ENCODE data around the gene ZNF653. TPM values are rescaled to one million over a fixed set of nuclear protein-coding genes. Genes with fewer than 3 reads are reported as not detected.
"Not testable (repeated sequence)": the region's sequence is repeated elsewhere in the genome, so short reads cannot be mapped to it uniquely, and the experiment has no call there.

ZNF653 gene
- total and polyA plus RNA-seq, 2 of the 8 experiments (the other 6 are each of a cell fraction or from before 2014, with no cell fraction given): 7.0 to 7.9 TPM

GRCh38 chr19:11433526-11433925, 72.1 kb downstream of the ZNF653 start:
- H4K8ac ChIP-seq (ENCODE audit: extremely low read depth, insufficient read depth, low read length); H3K4me2 ChIP-seq (ENCODE audit: insufficient read depth in 1 of 2, low read depth in 2 of 2, low read length in 2 of 2); H4K5ac ChIP-seq (ENCODE audit: insufficient read length, low read depth, low read length); H3K4ac ChIP-seq (replicated peaks; ENCODE audit: insufficient read length, low read depth, low read length); H2BK5ac ChIP-seq (ENCODE audit: low read depth, low read length); H2BK20ac ChIP-seq (ENCODE audit: low read length); H3K23ac ChIP-seq (ENCODE audit: insufficient read length); H3K9ac ChIP-seq (replicated peaks in 1 of 4; ENCODE audit: extremely low read depth in 1 of 4, low read depth in 3 of 4, low read length in 3 of 4); H3K27ac ChIP-seq (ENCODE audit: low read depth, low read length); DNase-seq (ENCODE audit: low read depth in 1 of 2, low spot score in 2 of 2); H3K9me3 ChIP-seq (ENCODE audit: insufficient read depth in 2 of 2, low read depth in 1 of 2, low read length in 1 of 2); H3K14ac ChIP-seq (ENCODE audit: insufficient read length); H2BK12ac ChIP-seq (ENCODE audit: low read depth, low read length); H2AFZ ChIP-seq (ENCODE audit: low read length); H2BK120ac ChIP-seq (replicated peaks; ENCODE audit: low read depth, low read length); H4K20me1 ChIP-seq (replicated peaks in 1 of 2; ENCODE audit: control insufficient read depth in 1 of 2, insufficient read depth in 2 of 2, low read length in 2 of 2); FAIRE-seq; H3K79me1 ChIP-seq (ENCODE audit: low read depth, low read length); H3K27me3 ChIP-seq (replicated peaks in 1 of 4; ENCODE audit: control insufficient read depth in 3 of 4, extremely low read depth in 1 of 4, insufficient read depth in 3 of 4, low read length in 3 of 4); H3K56ac ChIP-seq (replicated peaks; ENCODE audit: insufficient read length, low read depth, low read length); POLR2A ChIA-PET (ENCODE audit: partially characterized antibody); H3K4me3 ChIP-seq (ENCODE audit: extremely low read depth in 1 of 4, insufficient read depth in 2 of 4, low read depth in 3 of 4, low read length in 4 of 4); H4K91ac ChIP-seq (replicated peaks; ENCODE audit: insufficient read length, low read length); H2AK5ac ChIP-seq (ENCODE audit: low read depth, low read length); H3K18ac ChIP-seq (ENCODE audit: extremely low read depth, low read length); H2BK15ac ChIP-seq (ENCODE audit: low read length); H3K23me2 ChIP-seq (ENCODE audit: low read depth, low read length): not testable (repeated sequence)
- Histone ChIP-seq H3K4me1 (replicated peaks in 1 of 4; ENCODE audit: control insufficient read depth in 3 of 4, insufficient read depth in 4 of 4, low read length in 3 of 4) (peaks cover 0 to 13% (median 7%) of the 10 kb centered on the region in 4 experiments; a peak in 5 of 7 replicates), H3K36me3 (ENCODE audit: control insufficient read depth in 2 of 4, insufficient read depth in 4 of 4, low read length in 3 of 4) (peaks cover 9 to 16% (median 12%) of the 10 kb centered on the region in 4 experiments; a peak in 7 of 8 replicates), H3K79me2 (ENCODE audit: control insufficient read depth in 1 of 2, insufficient read depth in 2 of 2, low read length in 2 of 2) (peaks cover 0 to 16% of the 10 kb centered on the region in 2 experiments; a peak in 2 of 4 replicates)
- CTCF ChIA-PET (ENCODE audit: partially characterized antibody): interaction anchor here (0.8 to 13.0 kb wide), 4 partner anchors 12 to 54 kb away, joined by 3 to 192 read pairs (median 8); partner anchors contain the start of genes EPOR and SWSAP1
- WGBS, 2 experiments (ENCODE audit: extremely low coverage in 1 of 2, insufficient coverage in 1 of 2, insufficient read length in 1 of 2, insufficient replicate concordance in 2 of 2, low coverage in 1 of 2, low lambda C conversion rate in 2 of 2, missing lambda C conversion rate in 1 of 2): 88% methylated on average over 3 of the region's 3 CpGs; no CpG with 5 or more reads in 1 of the 2 experiments

Small RNAs within 50 kb of the gene (microRNA-seq; reads per million reads assigned to microRNA genes)
- gene MIR7974 (ENCODE audit: borderline microRNAs expressed in 2 of 2, borderline number of aligned reads in 2 of 2, borderline replicate concordance in 1 of 2): 0.46 to 1.2 reads per million in 2 experiments

Small RNAs within 50 kb of the gene (small RNA-seq; reads per million reads assigned to genes)
- gene MIR7974 (ENCODE audit: insufficient read depth) (2,153 reads per million, percentile 100 among the genes with 10 or more reads in this experiment), gene RN7SL833P (ENCODE audit: insufficient read depth) (not detected)

Other genes with a start within 250 kb of the ZNF653 start
- gene DOCK6, start 243.3 kb downstream of the ZNF653 start, total RNA-seq (2021; fragmentation: NEBNext Ultra II Directional; extraction: Animal tissue kit (Norgen Biotek cat#: 25700)): 44.1 and 54.7 TPM in 2 replicates
- gene DOCK6, start 243.3 kb downstream of the ZNF653 start, polyA plus RNA-seq (2011; rRNA removed): 25.5 and 48.4 TPM in 2 replicates
- not detected in 2 replicates for gene TSPAN16, start 209.7 kb downstream of the ZNF653 start, total RNA-seq (2021; fragmentation: NEBNext Ultra II Directional; extraction: Animal tissue kit (Norgen Biotek cat#: 25700))
- not detected in 2 replicates for gene TSPAN16, start 209.7 kb downstream of the ZNF653 start, polyA plus RNA-seq (2011; rRNA removed)
- 23.8 and 24.4 TPM in 2 replicates for gene RAB3D, start 166.2 kb downstream of the ZNF653 start, total RNA-seq (2021; fragmentation: NEBNext Ultra II Directional; extraction: Animal tissue kit (Norgen Biotek cat#: 25700))
- 17.8 and 23.3 TPM in 2 replicates for gene RAB3D, start 166.2 kb downstream of the ZNF653 start, polyA plus RNA-seq (2011; rRNA removed)
- 73.5 and 78.2 TPM in 2 replicates for gene TMEM205, start 159.6 kb downstream of the ZNF653 start, total RNA-seq (2021; fragmentation: NEBNext Ultra II Directional; extraction: Animal tissue kit (Norgen Biotek cat#: 25700))
- 423 and 441 TPM in 2 replicates for gene TMEM205, start 159.6 kb downstream of the ZNF653 start, polyA plus RNA-seq (2011; rRNA removed)
- gene CCDC159, start 159.3 kb downstream of the ZNF653 start, total RNA-seq (2021; fragmentation: NEBNext Ultra II Directional; extraction: Animal tissue kit (Norgen Biotek cat#: 25700)): 4.0 and 5.5 TPM in 2 replicates
- gene CCDC159, start 159.3 kb downstream of the ZNF653 start, polyA plus RNA-seq (2011; rRNA removed): 5.4 and 7.1 TPM in 2 replicates
- gene PLPPR2, start 150.4 kb downstream of the ZNF653 start, total RNA-seq (2021; fragmentation: NEBNext Ultra II Directional; extraction: Animal tissue kit (Norgen Biotek cat#: 25700)): 9.5 and 11.7 TPM in 2 replicates
- 7.2 and 14.9 TPM in 2 replicates for gene PLPPR2, start 150.4 kb downstream of the ZNF653 start, polyA plus RNA-seq (2011; rRNA removed)
- gene SWSAP1, start 131.2 kb downstream of the ZNF653 start, total RNA-seq (2021; fragmentation: NEBNext Ultra II Directional; extraction: Animal tissue kit (Norgen Biotek cat#: 25700)): 3.1 and 3.2 TPM in 2 replicates
- 5.1 and 5.2 TPM in 2 replicates for gene SWSAP1, start 131.2 kb downstream of the ZNF653 start, polyA plus RNA-seq (2011; rRNA removed)
- 13.1 and 13.9 TPM in 2 replicates for gene EPOR, start 121.5 kb downstream of the ZNF653 start, total RNA-seq (2021; fragmentation: NEBNext Ultra II Directional; extraction: Animal tissue kit (Norgen Biotek cat#: 25700))
- 23.4 and 32.3 TPM in 2 replicates for gene EPOR, start 121.5 kb downstream of the ZNF653 start, polyA plus RNA-seq (2011; rRNA removed)
- gene RGL3, start 86.5 kb downstream of the ZNF653 start, total RNA-seq (2021; fragmentation: NEBNext Ultra II Directional; extraction: Animal tissue kit (Norgen Biotek cat#: 25700)): 40.9 and 47.8 TPM in 2 replicates
- 36.9 and 78.7 TPM in 2 replicates for gene RGL3, start 86.5 kb downstream of the ZNF653 start, polyA plus RNA-seq (2011; rRNA removed)
- gene ODAD3, start 70.7 kb downstream of the ZNF653 start, total RNA-seq (2021; fragmentation: NEBNext Ultra II Directional; extraction: Animal tissue kit (Norgen Biotek cat#: 25700)): 1.6 and 2.2 TPM in 2 replicates
- 2.1 and 4.4 TPM in 2 replicates for gene ODAD3, start 70.7 kb downstream of the ZNF653 start, polyA plus RNA-seq (2011; rRNA removed)
- 337 and 341 TPM in 2 replicates for gene PRKCSH, start 70.2 kb downstream of the ZNF653 start, total RNA-seq (2021; fragmentation: NEBNext Ultra II Directional; extraction: Animal tissue kit (Norgen Biotek cat#: 25700))
- 97.2 and 267 TPM in 2 replicates for gene PRKCSH, start 70.2 kb downstream of the ZNF653 start, polyA plus RNA-seq (2011; rRNA removed)
- gene ELAVL3, start 24.8 kb downstream of the ZNF653 start, total RNA-seq (2021; fragmentation: NEBNext Ultra II Directional; extraction: Animal tissue kit (Norgen Biotek cat#: 25700)): 1.0 and 2.0 TPM in 2 replicates
- gene ELAVL3, start 24.8 kb downstream of the ZNF653 start, polyA plus RNA-seq (2011; rRNA removed): 0.80 and 1.2 TPM in 2 replicates
- 53.5 and 55.7 TPM in 2 replicates for gene ECSIT, start 23.3 kb upstream of the ZNF653 start, total RNA-seq (2021; fragmentation: NEBNext Ultra II Directional; extraction: Animal tissue kit (Norgen Biotek cat#: 25700))
- gene ECSIT, start 23.3 kb upstream of the ZNF653 start, polyA plus RNA-seq (2011; rRNA removed): 74.1 and 118 TPM in 2 replicates
- 29.8 and 32.4 TPM in 2 replicates for gene CNN1, start 33.0 kb upstream of the ZNF653 start, total RNA-seq (2021; fragmentation: NEBNext Ultra II Directional; extraction: Animal tissue kit (Norgen Biotek cat#: 25700))
- 50.8 and 62.8 TPM in 2 replicates for gene CNN1, start 33.0 kb upstream of the ZNF653 start, polyA plus RNA-seq (2011; rRNA removed)
- 84.2 and 88.4 TPM in 2 replicates for gene ELOF1, start 53.4 kb upstream of the ZNF653 start, total RNA-seq (2021; fragmentation: NEBNext Ultra II Directional; extraction: Animal tissue kit (Norgen Biotek cat#: 25700))
- gene ELOF1, start 53.4 kb upstream of the ZNF653 start, polyA plus RNA-seq (2011; rRNA removed): 101 and 160 TPM in 2 replicates
- 8.3 and 9.0 TPM in 2 replicates for gene ACP5, start 71.8 kb upstream of the ZNF653 start, total RNA-seq (2021; fragmentation: NEBNext Ultra II Directional; extraction: Animal tissue kit (Norgen Biotek cat#: 25700))
- gene ACP5, start 71.8 kb upstream of the ZNF653 start, polyA plus RNA-seq (2011; rRNA removed): 14.3 and 16.5 TPM in 2 replicates
- gene ZNF627, start 91.6 kb upstream of the ZNF653 start, total RNA-seq (2021; fragmentation: NEBNext Ultra II Directional; extraction: Animal tissue kit (Norgen Biotek cat#: 25700)): 13.7 and 15.8 TPM in 2 replicates
- 5.4 and 7.2 TPM in 2 replicates for gene ZNF627, start 91.6 kb upstream of the ZNF653 start, polyA plus RNA-seq (2011; rRNA removed)
- 2.4 and 2.9 TPM in 2 replicates for gene ZNF823, start 233.1 kb upstream of the ZNF653 start, total RNA-seq (2021; fragmentation: NEBNext Ultra II Directional; extraction: Animal tissue kit (Norgen Biotek cat#: 25700))
- 0.73 and 0.93 TPM in 2 replicates for gene ZNF823, start 233.1 kb upstream of the ZNF653 start, polyA plus RNA-seq (2011; rRNA removed)